Measurements from ENCODE around the gene A4GALT. TPM values are rescaled to one million over a fixed set of nuclear protein-coding genes. Genes with fewer than 3 reads are reported as not detected.

Gene A4GALT
- polyA plus RNA-seq, 1 experiment = 1.8 TPM

GRCh38 chr22:42693763-42694683, 26.6 kb downstream of the A4GALT start:
- no peaks in the 10 kb centered on the region for H3K27me3 ChIP-seq (ENCODE audit: control insufficient read depth, insufficient read depth, low read length)
- no peak overlapping the region for H3K27ac ChIP-seq (ENCODE audit: low read depth, low read length)
- peaks cover 6% of the 10 kb centered on the region; the same call in 1 of the 2 replicates for H3K9me3 ChIP-seq (ENCODE audit: control insufficient read depth, insufficient read depth, low read length)
- TF ChIP-seq CTCF (IDR thresholded peaks at IDR 0.05; ENCODE audit: low read depth, low read length) = no peak
- ChIA-PET POLR2A (no interaction called here), CTCF (no interaction called here)
- no peak for DNase-seq (ENCODE audit: low read depth, low spot score)
- H3K4me3 ChIP-seq (ENCODE audit: low read depth, low read length) = no peak overlapping the region

DNA sequence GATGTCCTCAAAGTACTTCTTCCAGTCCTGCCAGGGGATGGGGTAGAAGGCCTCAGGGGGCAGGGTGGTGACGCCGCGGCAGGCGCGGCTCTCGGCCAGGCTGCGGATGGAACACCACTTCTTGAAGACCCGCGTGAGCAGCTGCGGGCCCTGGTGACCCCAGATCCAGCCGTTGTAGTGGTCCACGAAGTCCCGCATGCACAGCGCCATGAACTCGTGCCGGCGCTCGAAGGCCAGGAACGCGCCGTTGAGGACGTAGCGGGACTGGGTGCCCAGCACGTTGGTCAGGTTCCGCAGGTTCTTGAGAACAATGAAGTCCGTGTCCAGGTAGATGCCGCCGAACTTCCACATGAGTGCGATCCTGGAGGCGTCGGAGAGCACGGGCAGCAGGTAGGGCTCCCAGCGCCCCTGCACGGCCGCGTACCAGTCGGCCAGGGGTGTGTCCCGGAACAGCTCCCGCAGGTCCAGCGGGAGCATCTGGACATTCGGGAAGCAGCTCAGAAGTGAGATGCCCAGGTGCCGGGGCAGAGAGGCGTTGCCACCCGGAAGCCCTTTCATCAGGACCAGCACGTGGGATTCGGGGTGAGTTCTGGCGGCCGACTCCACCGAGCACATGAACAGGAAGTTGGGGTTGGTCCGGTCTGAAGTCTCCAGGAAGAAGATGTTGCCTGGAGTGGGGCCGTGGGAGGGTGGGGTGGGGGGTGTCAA, 27.5 kb downstream of the A4GALT start:
- ChIA-PET CTCF (no interaction called here), POLR2A (no interaction called here)
- H3K27me3 ChIP-seq (ENCODE audit: control insufficient read depth, insufficient read depth, low read length) = no peaks in the 10 kb centered on the region
- TF ChIP-seq CTCF (IDR thresholded peaks at IDR 0.05; ENCODE audit: low read depth, low read length) = no peak
- no peak overlapping the region for H3K4me3 ChIP-seq (ENCODE audit: low read depth, low read length)
- H3K9me3 ChIP-seq (ENCODE audit: control insufficient read depth, insufficient read depth, low read length) = peaks cover 6% of the 10 kb centered on the region; the same call in 1 of the 2 replicates
- no peak overlapping the region for H3K27ac ChIP-seq (ENCODE audit: low read depth, low read length)
- no peak for DNase-seq (ENCODE audit: low read depth, low spot score)

- Histone ChIP-seq H3K4me3 (ENCODE audit: low read depth, low read length) (no peak overlapping the region), H3K9me3 (ENCODE audit: control insufficient read depth, insufficient read depth, low read length) (peaks cover 6% of the 10 kb centered on the region; the same call in 1 of the 2 replicates), H3K27me3 (ENCODE audit: control insufficient read depth, insufficient read depth, low read length) (no peaks in the 10 kb centered on the region), H3K27ac (ENCODE audit: low read depth, low read length) (no peak overlapping the region)
- no peak for TF ChIP-seq CTCF (IDR thresholded peaks at IDR 0.05; ENCODE audit: low read depth, low read length)
- CTCF ChIA-PET = no interaction called here
- POLR2A ChIA-PET = no interaction called here
- no peak for DNase-seq (ENCODE audit: low read depth, low spot score)
Observed at GRCh38 chr22:42692239-42693054, 28.2 kb downstream of the A4GALT start.

GRCh38 chr22:42691440-42691839, 29.2 kb downstream of the A4GALT start:
- ChIA-PET POLR2A (no interaction called here), CTCF (no interaction called here)
- Histone ChIP-seq H3K27ac (ENCODE audit: low read depth, low read length) (no peak overlapping the region), H3K9me3 (ENCODE audit: control insufficient read depth, insufficient read depth, low read length) (peaks cover 6% of the 10 kb centered on the region; the same call in 1 of the 2 replicates), H3K4me3 (ENCODE audit: low read depth, low read length) (no peak overlapping the region), H3K27me3 (ENCODE audit: control insufficient read depth, insufficient read depth, low read length) (no peaks in the 10 kb centered on the region)
- no peak for TF ChIP-seq CTCF (IDR thresholded peaks at IDR 0.05; ENCODE audit: low read depth, low read length)
- DNase-seq (ENCODE audit: low read depth, low spot score) = no peak
